ENCODE results near the gene P4HTM.

P4HTM gene

GRCh38 chr3:48997102-48997635 is 7.1 kb downstream of the P4HTM start:
- H3K4me3 ChIP-seq (replicated peaks; ENCODE audit: insufficient read depth, low read length): no peak overlapping the region
- H3K27ac ChIP-seq (replicated peaks): no peak overlapping the region
- no peaks in the 10 kb centered on the region for H3K27me3 ChIP-seq (ENCODE audit: insufficient read depth, poor library complexity, severe bottlenecking)
- no peak for DNase-seq (ENCODE audit: low read depth in 1 of 2, low spot score in 1 of 2)
- TF ChIP-seq, protein P1, sequence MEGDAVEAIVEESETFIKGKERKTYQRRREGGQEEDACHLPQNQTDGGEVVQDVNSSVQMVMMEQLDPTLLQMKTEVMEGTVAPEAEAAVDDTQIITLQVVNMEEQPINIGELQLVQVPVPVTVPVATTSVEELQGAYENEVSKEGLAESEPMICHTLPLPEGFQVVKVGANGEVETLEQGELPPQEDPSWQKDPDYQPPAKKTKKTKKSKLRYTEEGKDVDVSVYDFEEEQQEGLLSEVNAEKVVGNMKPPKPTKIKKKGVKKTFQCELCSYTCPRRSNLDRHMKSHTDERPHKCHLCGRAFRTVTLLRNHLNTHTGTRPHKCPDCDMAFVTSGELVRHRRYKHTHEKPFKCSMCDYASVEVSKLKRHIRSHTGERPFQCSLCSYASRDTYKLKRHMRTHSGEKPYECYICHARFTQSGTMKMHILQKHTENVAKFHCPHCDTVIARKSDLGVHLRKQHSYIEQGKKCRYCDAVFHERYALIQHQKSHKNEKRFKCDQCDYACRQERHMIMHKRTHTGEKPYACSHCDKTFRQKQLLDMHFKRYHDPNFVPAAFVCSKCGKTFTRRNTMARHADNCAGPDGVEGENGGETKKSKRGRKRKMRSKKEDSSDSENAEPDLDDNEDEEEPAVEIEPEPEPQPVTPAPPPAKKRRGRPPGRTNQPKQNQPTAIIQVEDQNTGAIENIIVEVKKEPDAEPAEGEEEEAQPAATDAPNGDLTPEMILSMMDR (IDR thresholded peaks at IDR 0.05; ENCODE audit: insufficient read depth, low read length): no peak
- TF ChIP-seq GABPA (IDR thresholded peaks at IDR 0.05; ENCODE audit: low read depth) (no peak), SPI1 (IDR thresholded peaks at IDR 0.05; ENCODE audit: borderline replicate concordance, low read depth) (no peak), POLR2AphosphoS5 (IDR thresholded peaks at IDR 0.05; ENCODE audit: low read depth) (no peak)
- TF ChIP-seq, protein P2, sequence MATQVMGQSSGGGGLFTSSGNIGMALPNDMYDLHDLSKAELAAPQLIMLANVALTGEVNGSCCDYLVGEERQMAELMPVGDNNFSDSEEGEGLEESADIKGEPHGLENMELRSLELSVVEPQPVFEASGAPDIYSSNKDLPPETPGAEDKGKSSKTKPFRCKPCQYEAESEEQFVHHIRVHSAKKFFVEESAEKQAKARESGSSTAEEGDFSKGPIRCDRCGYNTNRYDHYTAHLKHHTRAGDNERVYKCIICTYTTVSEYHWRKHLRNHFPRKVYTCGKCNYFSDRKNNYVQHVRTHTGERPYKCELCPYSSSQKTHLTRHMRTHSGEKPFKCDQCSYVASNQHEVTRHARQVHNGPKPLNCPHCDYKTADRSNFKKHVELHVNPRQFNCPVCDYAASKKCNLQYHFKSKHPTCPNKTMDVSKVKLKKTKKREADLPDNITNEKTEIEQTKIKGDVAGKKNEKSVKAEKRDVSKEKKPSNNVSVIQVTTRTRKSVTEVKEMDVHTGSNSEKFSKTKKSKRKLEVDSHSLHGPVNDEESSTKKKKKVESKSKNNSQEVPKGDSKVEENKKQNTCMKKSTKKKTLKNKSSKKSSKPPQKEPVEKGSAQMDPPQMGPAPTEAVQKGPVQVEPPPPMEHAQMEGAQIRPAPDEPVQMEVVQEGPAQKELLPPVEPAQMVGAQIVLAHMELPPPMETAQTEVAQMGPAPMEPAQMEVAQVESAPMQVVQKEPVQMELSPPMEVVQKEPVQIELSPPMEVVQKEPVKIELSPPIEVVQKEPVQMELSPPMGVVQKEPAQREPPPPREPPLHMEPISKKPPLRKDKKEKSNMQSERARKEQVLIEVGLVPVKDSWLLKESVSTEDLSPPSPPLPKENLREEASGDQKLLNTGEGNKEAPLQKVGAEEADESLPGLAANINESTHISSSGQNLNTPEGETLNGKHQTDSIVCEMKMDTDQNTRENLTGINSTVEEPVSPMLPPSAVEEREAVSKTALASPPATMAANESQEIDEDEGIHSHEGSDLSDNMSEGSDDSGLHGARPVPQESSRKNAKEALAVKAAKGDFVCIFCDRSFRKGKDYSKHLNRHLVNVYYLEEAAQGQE (IDR thresholded peaks at IDR 0.05; ENCODE audit: insufficient replicate concordance, low read depth): no peak

DNA sequence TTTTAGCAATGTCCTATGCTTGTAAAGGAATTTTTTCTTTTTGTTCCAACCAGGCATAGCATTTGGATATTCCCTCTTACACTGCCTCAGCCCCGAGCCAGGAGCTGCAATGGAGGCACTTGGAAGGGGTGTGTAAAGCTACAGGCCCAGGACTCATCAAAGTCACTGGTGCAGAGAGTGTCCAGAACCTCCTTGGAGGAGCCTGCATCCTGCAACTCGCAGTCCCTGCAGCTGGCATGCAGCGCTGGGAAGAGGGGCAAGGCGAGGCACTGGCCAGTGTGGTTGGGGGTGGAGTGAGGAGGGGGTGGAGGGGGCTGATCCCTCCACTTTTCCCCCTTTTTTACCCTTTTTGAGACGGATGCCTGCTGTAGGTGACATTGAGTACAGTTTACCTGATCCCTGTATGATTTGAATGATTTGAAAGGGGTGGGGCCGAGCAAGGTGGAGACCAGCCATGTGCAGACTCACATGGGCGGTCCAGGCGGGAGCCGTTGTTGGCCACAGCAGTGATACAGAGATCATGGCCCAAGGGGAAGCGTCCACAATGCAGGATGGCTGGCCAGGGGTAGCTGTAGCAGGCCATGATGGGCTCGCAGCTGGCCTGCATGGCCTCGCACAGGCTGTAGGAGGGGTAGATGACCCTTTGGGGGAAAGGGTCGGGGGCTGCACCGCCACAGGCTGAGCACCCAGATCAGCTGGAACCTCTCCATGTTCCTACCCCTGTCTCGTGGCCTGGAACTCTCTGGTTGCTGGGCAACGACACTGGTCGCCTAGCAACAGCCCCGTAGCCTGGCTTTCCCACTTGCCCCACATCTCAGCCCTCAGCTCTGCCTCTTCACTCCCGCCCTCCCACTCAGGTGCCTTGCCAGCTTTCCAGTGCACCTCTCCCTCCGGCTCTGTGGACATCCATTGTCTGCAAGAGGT is 7.9 kb downstream of the P4HTM start:
- H3K27me3 ChIP-seq (ENCODE audit: insufficient read depth, poor library complexity, severe bottlenecking): no peaks in the 10 kb centered on the region
- H3K27ac ChIP-seq (replicated peaks): no peak overlapping the region
- TF ChIP-seq POLR2AphosphoS5 (IDR thresholded peaks at IDR 0.05; ENCODE audit: low read depth) (no peak), GABPA (IDR thresholded peaks at IDR 0.05; ENCODE audit: low read depth) (no peak), SPI1 (IDR thresholded peaks at IDR 0.05; ENCODE audit: borderline replicate concordance, low read depth) (no peak)
- TF ChIP-seq, protein P2 (IDR thresholded peaks at IDR 0.05; ENCODE audit: insufficient replicate concordance, low read depth): no peak
- TF ChIP-seq, protein P1 (IDR thresholded peaks at IDR 0.05; ENCODE audit: insufficient read depth, low read length): no peak
- no peak overlapping the region for H3K4me3 ChIP-seq (replicated peaks; ENCODE audit: insufficient read depth, low read length)
- DNase-seq (ENCODE audit: low read depth in 1 of 2, low spot score in 1 of 2): no peak

DNA sequence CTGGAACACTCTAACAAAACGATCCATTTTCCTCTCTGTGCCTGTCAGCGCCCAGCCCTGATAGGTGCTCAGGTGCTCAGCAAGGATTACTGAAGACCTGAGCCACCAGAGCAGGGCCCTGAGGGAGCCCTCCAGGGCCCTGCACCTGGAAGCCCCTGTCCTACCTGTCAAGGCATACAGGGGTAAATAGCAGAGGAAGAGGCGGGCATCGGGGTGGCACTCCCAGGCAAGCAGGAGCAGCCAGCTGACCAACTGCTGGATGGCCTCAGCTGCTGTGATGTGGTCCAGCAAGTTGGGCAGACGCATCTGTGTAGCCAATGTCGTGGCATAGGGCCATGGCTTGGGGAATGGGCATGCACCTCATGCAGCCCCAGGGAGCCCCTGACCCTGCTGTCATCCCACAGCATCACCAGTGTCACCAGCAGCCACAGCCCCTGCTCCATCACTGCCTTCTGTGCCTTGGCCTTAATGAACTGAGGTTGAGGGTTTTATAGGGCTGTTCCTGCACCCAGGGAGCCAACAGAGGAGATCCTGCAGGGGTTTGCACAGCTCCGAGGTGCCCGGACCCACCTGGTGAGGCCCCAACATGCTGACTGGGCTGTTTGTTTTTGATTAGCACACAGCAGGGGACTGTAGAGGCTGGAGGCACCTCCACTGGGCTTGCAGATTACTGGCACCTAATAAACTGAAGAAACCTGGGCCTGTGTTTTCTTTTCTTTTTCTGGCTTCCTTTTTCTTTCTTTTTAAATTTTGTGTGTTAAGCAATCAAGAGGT is 9.2 kb downstream of the P4HTM start:
- Histone ChIP-seq H3K4me3 (replicated peaks; ENCODE audit: insufficient read depth, low read length) (no peak overlapping the region), H3K27me3 (ENCODE audit: insufficient read depth, poor library complexity, severe bottlenecking) (no peaks in the 10 kb centered on the region), H3K27ac (replicated peaks) (no peak overlapping the region)
- no peak for DNase-seq (ENCODE audit: low read depth in 1 of 2, low spot score in 1 of 2)
- TF ChIP-seq GABPA (IDR thresholded peaks at IDR 0.05; ENCODE audit: low read depth) (no peak), POLR2AphosphoS5 (IDR thresholded peaks at IDR 0.05; ENCODE audit: low read depth) (no peak), SPI1 (IDR thresholded peaks at IDR 0.05; ENCODE audit: borderline replicate concordance, low read depth) (no peak)
- TF ChIP-seq, protein P1 (IDR thresholded peaks at IDR 0.05; ENCODE audit: insufficient read depth, low read length): no peak
- TF ChIP-seq, protein P2 (IDR thresholded peaks at IDR 0.05; ENCODE audit: insufficient replicate concordance, low read depth): no peak
